K562 (cell line): ENCODE data around the gene KLC3. TPM values are rescaled to one million over a fixed set of nuclear protein-coding genes. Genes with fewer than 3 reads are reported as not detected.

Experiments
- ATAC-seq: fragments of 200-7000 bp; cut with Tn5 transposase; 3 replicates; pipeline ENCODE4 v1.9.1; 2020; ENCODE audit warnings: moderate library complexity
- BruUV-seq: library from RNA; stranded (reverse); fragments of 400-500 nt; replicated peaks from 2 replicates; lab custom pipeline; 2021; lab: Mats Ljungman, UMichigan
- CTCF ChIA-PET: fragments of 300-600 bp; formaldehyde crosslinking; extraction: SDS; loops from one replicate; lab custom pipeline; 2021; ENCODE audit warnings: low intra/inter-chr PET ratio; lab: Yijun Ruan, JAX
- POLR2A ChIA-PET: fragments of 300-600, 350-650 bp; sonication (Branson Sonifier 250); formaldehyde crosslinking; extraction: SDS; loops from one replicate; lab custom pipeline; 2021; ENCODE audit warnings: antibody characterized with exemption, inconsistent platforms; lab: Yijun Ruan, JAX
- DNase-seq, 4 experiments: peaks; one replicate each; pipeline versions ENCODE4 v3.0.0 to v3.0.0-alpha.2; 2011 to 2018; ENCODE audit warnings: low spot score in 3 of 4, mixed read lengths in 3 of 4; ENCODE audit errors: extremely low read depth in 1 of 4
- FAIRE-seq: peaks from 2 replicates; lab custom pipeline; 2011; peaks lifted over from hg19 to GRCh38; lab: Jason Lieb, UNC
- H2AFZ ChIP-seq: 2 replicates; pipeline ENCODE4 v1.6.0; 2011; ENCODE audit warnings: low read depth, low read length, control low read depth, inconsistent platforms
- H3K27ac ChIP-seq: fragments of 200-600 bp; 3 replicates; pipeline ENCODE4 v1.8.0; 2011; ENCODE audit warnings: low read depth, mild to moderate bottlenecking, control low read depth, inconsistent platforms, low read length, moderate library complexity, mixed read lengths; ENCODE audit errors: extremely low read depth
- H3K27me3 ChIP-seq, 2 experiments: fragments of 300-600 bp in 1 of 2; 2 replicates in 1 of 2; 3 replicates in 1 of 2; pipeline versions ENCODE4 v1.6.0 to v1.8.0; 2011; ENCODE audit warnings: inconsistent platforms in 2 of 2, low read length in 2 of 2, mild to moderate bottlenecking in 1 of 2, mixed read lengths in 1 of 2, moderate library complexity in 1 of 2; ENCODE audit not compliant: control insufficient read depth in 2 of 2, insufficient read depth in 2 of 2
- H3K36me3 ChIP-seq: fragments of 300-600 bp; 3 replicates; pipeline ENCODE4 v1.8.0; 2011; ENCODE audit warnings: mild to moderate bottlenecking, low read length, inconsistent platforms; ENCODE audit not compliant: control insufficient read depth, insufficient read depth
- H3K4me1 ChIP-seq, 2 experiments: fragments of 200-600 bp in 1 of 2; replicated peaks in 1 of 2; 2 replicates in 1 of 2; 3 replicates in 1 of 2; pipeline versions ENCODE4 v1.5.1 to v1.8.0; 2011; ENCODE audit warnings: inconsistent platforms in 2 of 2, low read length in 2 of 2, mild to moderate bottlenecking in 1 of 2, mixed read lengths in 1 of 2, moderate library complexity in 1 of 2; ENCODE audit not compliant: control insufficient read depth in 2 of 2, insufficient read depth in 2 of 2
- H3K4me2 ChIP-seq: 2 replicates; pipeline ENCODE4 v1.6.1; 2011; ENCODE audit warnings: low read length, control low read depth, inconsistent platforms, mixed read lengths; ENCODE audit not compliant: insufficient read depth
- H3K4me3 ChIP-seq: fragments of 200-600 bp; sonication (generic), shearing (Covaris generic); 2 replicates; pipeline ENCODE4 v1.5.1; 2016; ENCODE audit warnings: control low read depth, inconsistent platforms
- H3K79me2 ChIP-seq: fragments of 200-600 bp; 3 replicates; pipeline ENCODE4 v1.8.0; 2011; ENCODE audit warnings: low read length, inconsistent platforms; ENCODE audit not compliant: control insufficient read depth, insufficient read depth
- H3K9ac ChIP-seq, 2 experiments: 2 replicates each; pipeline versions ENCODE4 v1.6.0 to v1.6.1; 2011; ENCODE audit warnings: low read depth in 2 of 2, low read length in 2 of 2, control low read depth in 1 of 2, inconsistent platforms in 1 of 2, mild to moderate bottlenecking in 1 of 2, mixed read lengths in 1 of 2; ENCODE audit not compliant: insufficient read depth in 1 of 2
- H3K9me1 ChIP-seq: one replicate; pipeline ENCODE4 v1.6.0; 2011; ENCODE audit warnings: inconsistent platforms, mild to moderate bottlenecking, low read length, moderate library complexity; ENCODE audit not compliant: control insufficient read depth, insufficient read depth
- H3K9me3 ChIP-seq: replicated peaks from 2 replicates; pipeline ENCODE4 v1.5.1; 2011; ENCODE audit warnings: low read depth, low read length, inconsistent platforms; ENCODE audit not compliant: control insufficient read depth, insufficient read depth
- H4K20me1 ChIP-seq: replicated peaks from 2 replicates; pipeline ENCODE4 v1.6.1; 2011; ENCODE audit warnings: low read length, inconsistent platforms, mixed read lengths; ENCODE audit not compliant: control insufficient read depth, insufficient read depth
- NCOA4 ChIP-seq: fragments of 450-650 bp; IDR thresholded peaks from 2 replicates; pipeline ENCODE4 v1.6.1; 2018; ENCODE audit warnings: mild to moderate bottlenecking; ENCODE audit not compliant: partially characterized antibody
- POLR2G ChIP-seq: fragments of 200-400 bp; formaldehyde crosslinking; IDR thresholded peaks from 2 replicates; pipeline ENCODE4 v1.6.1; 2017; ENCODE audit warnings: low read depth, mild to moderate bottlenecking, antibody characterized with exemption, low read length, moderate library complexity
- ZFP36 ChIP-seq: fragments of 150-350 bp; IDR thresholded peaks from 2 replicates; pipeline ENCODE4 v1.6.1; 2018; ENCODE audit warnings: low read length, low read depth; ENCODE audit not compliant: partially characterized antibody
- WGBS: fragments of 100-300 bp; shearing (Covaris generic); methylation state at CpG from one replicate; pipeline ENCODE4 v1.1.6; 2016; ENCODE audit warnings: low coverage, mixed read lengths; ENCODE audit not compliant: insufficient coverage; ENCODE audit errors: missing lambda C conversion rate; 5-methylcytosine and 5-hydroxymethylcytosine counted together
- in situ Hi-C: fragments of 300-500 bp; cut with MboI; formaldehyde crosslinking; loops from 4 replicates; pipeline ENCODE4 v1.15.0; 2018; ENCODE audit warnings: inconsistent platforms, mixed read lengths
- intact Hi-C: fragments of 100-400 bp; cut with micrococcal nuclease; formaldehyde crosslinking; loops from 2 replicates; pipeline ENCODE4 v1.14.2; 2022
- polyA plus RNA-seq, 8 experiments: library from polyadenylated mRNA; depleted of rRNA in 4 of 8; stranded (reverse) in 5 of 8; unstranded in 3 of 8; fragments of >200 nt; fragmentation: Nextera tagmentation in 2 of 8; fragmentation: Illumina TruSeq in 1 of 8; extraction: Ambion mirVana in 2 of 8; extraction: Trizol in 1 of 8; gene quantifications; 2 replicates each; pipeline versions ENCODE4 v1.2.1 to v1.2.3, GENCODE V29; 2011 to 2014; ENCODE audit warnings: inconsistent platforms in 1 of 8, missing spikeins in 1 of 8
- total RNA-seq, 7 experiments: library from RNA; depleted of rRNA in 6 of 7; stranded (reverse); fragments of >200 nt in 6 of 7; fragmentation: Illumina TruSeq in 2 of 7; extraction: Trizol in 2 of 7; gene quantifications; 2 replicates each; pipeline versions ENCODE4 v1.2.1 to v1.2.3, GENCODE V29; 2011 to 2021; ENCODE audit warnings: low replicate concordance in 1 of 7
- TF ChIP-seq, protein P1 (sequence below): sonication (generic); formaldehyde crosslinking; IDR thresholded peaks from 2 replicates; pipeline ENCODE4 v1.8.1; 2023; ENCODE audit warnings: mild to moderate bottlenecking, missing genetic modification reagents, moderate library complexity

The KLC3 gene
- total and polyA plus RNA-seq, 9 of the 15 experiments (the other 6 are each of a cell fraction or from before 2014, with no cell fraction given): 0.03 to 1.2 (median 0.59) TPM; not detected in 3

GRCh38 chr19:45350477-45351058 is 10.0 kb downstream of the KLC3 start:
- 76% methylated on average over 5 of the region's 17 CpGs for WGBS
- H3K27me3 ChIP-seq: no peaks in the 10 kb centered on the region
- H3K36me3 ChIP-seq: peaks cover 57% of the 10 kb centered on the region; the same call in 2 of the 3 replicates
- FAIRE-seq: no peak
- H3K4me3 ChIP-seq: no peak overlapping the region
- peaks cover 0 to 43% of the 10 kb centered on the region in 2 experiments; a peak in 2 of 5 replicates for H3K4me1 ChIP-seq
- BruUV-seq: no TSS peak
- ChIA-PET POLR2A (interaction anchor here (0.7 kb wide), 1 partner anchor 88 kb away, joined by 3 read pairs; no protein-coding TSS in a partner anchor), CTCF (no interaction called here)
- peaks cover 3% of the 10 kb centered on the region; the same call in 1 of the 2 replicates for H4K20me1 ChIP-seq
- H3K27ac ChIP-seq: no peak overlapping the region
- no peak overlapping the region for H3K4me2 ChIP-seq
- no peak for ATAC-seq
- H3K9me1 ChIP-seq: no peaks in the 10 kb centered on the region
- no peak overlapping the region for H3K9ac ChIP-seq
- no peak overlapping the region for H2AFZ ChIP-seq
- no peaks in the 10 kb centered on the region for H3K79me2 ChIP-seq
- DNase-seq: no peak
- TF ChIP-seq ZFP36 (peak; percentile 25), NCOA4 (no peak), POLR2G (0 out of 2 replicates have a peak, but pooled peaks have one; percentile 7)
- TF ChIP-seq, protein P1, sequence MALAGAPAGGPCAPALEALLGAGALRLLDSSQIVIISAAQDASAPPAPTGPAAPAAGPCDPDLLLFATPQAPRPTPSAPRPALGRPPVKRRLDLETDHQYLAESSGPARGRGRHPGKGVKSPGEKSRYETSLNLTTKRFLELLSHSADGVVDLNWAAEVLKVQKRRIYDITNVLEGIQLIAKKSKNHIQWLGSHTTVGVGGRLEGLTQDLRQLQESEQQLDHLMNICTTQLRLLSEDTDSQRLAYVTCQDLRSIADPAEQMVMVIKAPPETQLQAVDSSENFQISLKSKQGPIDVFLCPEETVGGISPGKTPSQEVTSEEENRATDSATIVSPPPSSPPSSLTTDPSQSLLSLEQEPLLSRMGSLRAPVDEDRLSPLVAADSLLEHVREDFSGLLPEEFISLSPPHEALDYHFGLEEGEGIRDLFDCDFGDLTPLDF (CRISPR knock-in tag): no peak
- in situ Hi-C loops: no loop called here
- no peaks in the 10 kb centered on the region for H3K9me3 ChIP-seq
- intact Hi-C loops: no loop called here
